Measurements from ENCODE around the gene PPP1CB. TPM values are rescaled to one million over a fixed set of nuclear protein-coding genes. Genes with fewer than 3 reads are reported as not detected.
"Not testable (repeated sequence)": the region's sequence is repeated elsewhere in the genome, so short reads cannot be mapped to it uniquely, and the experiment has no call there.

The PPP1CB gene
- total RNA-seq, 2 donors from 2014 or later, result 250 to 256 TPM

DNA sequence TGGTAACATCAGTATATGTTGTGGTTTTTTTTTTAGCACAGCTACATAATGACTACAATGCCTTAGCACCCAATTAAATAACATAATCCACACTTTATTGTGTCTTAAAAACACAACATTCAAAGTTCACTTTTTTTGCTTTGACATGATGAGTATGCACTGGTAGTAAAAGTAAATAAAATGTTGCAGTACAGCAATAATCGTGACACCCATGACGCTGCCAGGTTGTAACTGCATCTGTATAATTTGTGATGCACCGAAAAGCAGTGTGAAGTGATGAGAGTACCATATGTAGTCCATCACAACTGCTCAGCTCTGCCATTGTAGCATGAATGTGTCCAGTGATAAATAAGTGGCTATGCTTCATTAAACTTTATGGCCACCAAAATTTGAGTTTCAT is 15.7 kb downstream of the PPP1CB start:
- H3K9me3 Mint-ChIP-seq, result no peaks in the 10 kb centered on the region
- H3K4me1 Mint-ChIP-seq (ENCODE audit: low read depth), result peaks cover 83% of the 10 kb centered on the region
- ATAC-seq (replicated peaks in 1 of 2) (no peak), DNase-seq (no peak)
- H3K4me3 Mint-ChIP-seq, result no peak overlapping the region
- H3K36me3 Mint-ChIP-seq (ENCODE audit: insufficient read depth in 2 of 2), result peaks cover 2 to 5% of the 10 kb centered on the region in 2 donors
- H3K27me3 Mint-ChIP-seq (ENCODE audit: low read depth), result no peaks in the 10 kb centered on the region
- no peak overlapping the region for H3K27ac Mint-ChIP-seq

DNA sequence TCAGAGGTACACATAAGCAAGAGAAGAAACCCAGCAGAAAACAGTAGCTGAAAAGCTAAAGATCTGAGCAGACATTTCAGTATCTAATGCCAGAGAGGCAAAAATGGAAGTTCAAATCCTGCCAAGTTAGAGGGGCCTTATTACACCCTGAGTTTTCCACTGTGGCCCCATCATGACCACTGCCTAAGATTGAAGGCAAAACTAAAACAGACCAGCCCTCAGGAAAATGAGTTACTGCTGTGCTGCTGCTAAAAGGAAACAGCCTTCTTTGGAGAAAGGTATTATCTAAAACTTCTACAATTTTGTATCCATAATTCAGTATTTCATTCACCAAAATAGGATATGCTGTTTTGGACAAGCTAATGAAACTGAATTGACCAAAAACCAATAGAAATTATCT is 16.8 kb downstream of the PPP1CB start:
- Mint-ChIP-seq H3K36me3 (ENCODE audit: insufficient read depth in 2 of 2) (peaks cover 2 to 5% of the 10 kb centered on the region in 2 donors), H3K4me1 (ENCODE audit: low read depth) (peaks cover 76% of the 10 kb centered on the region), H3K27me3 (ENCODE audit: low read depth) (no peaks in the 10 kb centered on the region), H3K4me3 (peak overlapping the region in 1 of 2 donors; percentile 6), H3K27ac (peak overlapping the region; percentile 87), H3K9me3 (no peaks in the 10 kb centered on the region)
- DNase-seq (no peak), ATAC-seq (replicated peaks in 1 of 2) (no peak)

DNA sequence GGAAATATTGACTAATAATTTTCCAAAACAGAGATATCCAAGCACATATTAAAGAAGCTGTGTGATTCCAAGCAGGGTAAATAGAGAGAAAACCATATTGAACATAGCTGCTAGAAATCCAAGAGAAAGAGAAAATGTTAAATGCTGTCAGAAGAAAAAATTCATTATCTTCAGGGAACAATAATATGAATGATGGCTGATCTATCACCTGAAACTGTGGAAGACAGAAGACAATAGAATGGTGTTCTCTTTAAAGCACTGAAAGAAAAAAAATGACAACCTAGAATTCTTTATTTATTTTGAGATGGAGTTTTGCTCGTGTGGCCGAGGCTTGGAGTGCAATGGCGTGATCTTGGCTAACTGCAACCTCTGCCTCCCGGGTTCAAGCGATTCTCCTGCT is 17.3 kb downstream of the PPP1CB start:
- ATAC-seq (replicated peaks in 1 of 2) (no peak), DNase-seq (no peak)
- Mint-ChIP-seq H3K27ac (peak overlapping the region; percentile 87), H3K4me1 (ENCODE audit: low read depth) (peaks cover 71% of the 10 kb centered on the region), H3K9me3 (no peaks in the 10 kb centered on the region), H3K36me3 (ENCODE audit: insufficient read depth in 2 of 2) (peaks cover under 1 to 5% of the 10 kb centered on the region in 2 donors), H3K4me3 (peak overlapping the region in 1 of 2 donors; percentile 18), H3K27me3 (ENCODE audit: low read depth) (no peaks in the 10 kb centered on the region)

DNA sequence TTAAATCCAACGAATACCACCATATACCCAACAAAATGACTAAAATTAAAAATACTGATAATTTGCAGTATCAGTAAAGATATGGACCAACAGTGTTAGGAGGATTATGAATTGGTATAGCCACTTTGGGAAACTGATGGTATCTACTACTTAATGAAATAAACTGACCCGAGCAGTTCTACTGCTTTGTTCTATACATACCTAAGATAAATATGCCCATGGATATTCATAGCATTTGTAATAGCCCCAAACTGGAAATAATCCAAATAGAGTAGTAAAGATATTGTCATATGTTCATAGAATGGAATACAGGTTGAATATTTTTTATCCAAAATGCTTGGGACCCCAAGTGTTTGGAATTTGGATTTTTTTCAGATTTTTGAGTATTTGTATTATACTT is 20.7 kb downstream of the PPP1CB start:
- H3K9me3 Mint-ChIP-seq, result no peaks in the 10 kb centered on the region
- H3K27ac Mint-ChIP-seq, result no peak overlapping the region
- DNase-seq (no peak), ATAC-seq (replicated peaks in 1 of 2) (no peak)
- H3K4me3 Mint-ChIP-seq, result no peak overlapping the region
- peaks cover 1 to 12% of the 10 kb centered on the region in 2 donors for H3K36me3 Mint-ChIP-seq (ENCODE audit: insufficient read depth in 2 of 2)
- H3K4me1 Mint-ChIP-seq (ENCODE audit: low read depth), result peaks cover 61% of the 10 kb centered on the region
- H3K27me3 Mint-ChIP-seq (ENCODE audit: low read depth), result no peaks in the 10 kb centered on the region

DNA sequence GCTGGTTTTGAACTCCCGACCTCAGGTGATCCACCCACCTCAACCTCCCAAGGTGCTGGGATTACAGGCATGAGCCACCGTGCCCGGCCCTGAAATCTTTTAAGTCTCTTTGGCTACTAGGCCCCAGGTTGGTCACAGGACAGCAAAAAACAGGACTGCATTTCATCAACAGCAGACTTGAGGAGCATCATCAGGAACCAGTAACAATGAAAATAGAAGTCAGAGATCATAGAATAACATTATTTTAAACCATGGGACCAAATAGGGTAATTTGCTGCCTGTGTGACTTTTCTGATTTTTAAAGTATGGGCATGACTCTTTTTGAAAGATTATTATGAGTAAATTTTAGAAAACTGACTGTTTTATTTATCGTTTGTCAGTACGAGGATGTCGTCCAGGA is 24.8 kb downstream of the PPP1CB start:
- H3K4me1 Mint-ChIP-seq (ENCODE audit: low read depth), result peaks cover 33% of the 10 kb centered on the region
- ATAC-seq (replicated peaks in 1 of 2), result peak in 1 of 2 donors; percentile 69
- H3K4me3 Mint-ChIP-seq, result peak overlapping the region in 1 of 2 donors; percentile 32
- peaks cover 1 to 12% of the 10 kb centered on the region in 2 donors for H3K36me3 Mint-ChIP-seq (ENCODE audit: insufficient read depth in 2 of 2)
- no peaks in the 10 kb centered on the region for H3K27me3 Mint-ChIP-seq (ENCODE audit: low read depth)
- no peaks in the 10 kb centered on the region for H3K9me3 Mint-ChIP-seq
- DNase-seq, result no peak
- peak overlapping the region; percentile 90 for H3K27ac Mint-ChIP-seq

DNA sequence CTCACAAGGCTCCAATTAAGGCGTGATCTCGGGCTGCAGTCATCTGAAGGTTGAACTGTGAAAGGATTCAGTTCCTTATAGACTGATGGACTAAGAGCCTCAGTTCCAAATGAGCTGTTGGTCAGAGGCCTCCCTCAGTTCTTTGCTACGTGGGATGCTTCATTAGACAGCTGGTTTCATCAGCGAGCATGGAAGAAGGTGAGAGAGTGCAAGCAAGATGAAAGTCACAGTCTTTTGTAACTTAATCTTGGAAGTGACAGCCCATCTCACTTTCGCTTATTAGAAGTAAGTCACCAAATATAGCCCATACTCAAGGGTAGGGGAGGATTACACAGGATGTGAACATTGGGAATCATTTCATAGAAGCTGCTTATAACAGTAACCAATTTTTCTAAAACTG is 26.8 kb downstream of the PPP1CB start:
- no peak for ATAC-seq (replicated peaks in 1 of 2)
- H3K36me3 Mint-ChIP-seq (ENCODE audit: insufficient read depth in 2 of 2), result peaks cover 8 to 21% of the 10 kb centered on the region in 2 donors
- peak overlapping the region; percentile 44 for H3K27ac Mint-ChIP-seq
- DNase-seq, result no peak
- no peaks in the 10 kb centered on the region for H3K27me3 Mint-ChIP-seq (ENCODE audit: low read depth)
- no peak overlapping the region for H3K4me3 Mint-ChIP-seq
- peaks cover 23% of the 10 kb centered on the region for H3K4me1 Mint-ChIP-seq (ENCODE audit: low read depth)
- H3K9me3 Mint-ChIP-seq, result no peaks in the 10 kb centered on the region

DNA sequence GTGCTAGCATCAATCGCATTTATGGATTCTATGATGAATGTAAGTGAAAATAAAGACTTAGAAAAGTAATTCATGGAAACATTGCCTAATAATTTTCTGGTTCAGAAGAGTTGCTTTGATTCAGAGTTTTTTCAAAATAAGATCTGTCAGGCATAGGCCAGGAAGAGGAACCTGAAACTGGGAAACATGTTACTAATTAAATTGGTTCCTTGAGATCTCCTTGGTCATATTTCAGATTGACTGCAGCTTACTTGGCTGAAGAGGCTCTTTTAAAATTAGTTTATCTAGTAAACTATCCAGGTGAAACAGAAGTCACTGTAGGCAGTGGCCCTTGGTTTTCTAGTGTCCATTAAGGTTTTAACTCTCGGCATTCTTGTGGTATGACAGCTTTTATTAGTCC is 27.4 kb downstream of the PPP1CB start:
- Mint-ChIP-seq H3K9me3 (no peaks in the 10 kb centered on the region), H3K27ac (peak overlapping the region; percentile 44), H3K36me3 (ENCODE audit: insufficient read depth in 2 of 2) (peaks cover 8 to 26% of the 10 kb centered on the region in 2 donors), H3K4me1 (ENCODE audit: low read depth) (peaks cover 23% of the 10 kb centered on the region), H3K27me3 (ENCODE audit: low read depth) (no peaks in the 10 kb centered on the region), H3K4me3 (no peak overlapping the region)
- DNase-seq (no peak), ATAC-seq (replicated peaks in 1 of 2) (no peak)

DNA sequence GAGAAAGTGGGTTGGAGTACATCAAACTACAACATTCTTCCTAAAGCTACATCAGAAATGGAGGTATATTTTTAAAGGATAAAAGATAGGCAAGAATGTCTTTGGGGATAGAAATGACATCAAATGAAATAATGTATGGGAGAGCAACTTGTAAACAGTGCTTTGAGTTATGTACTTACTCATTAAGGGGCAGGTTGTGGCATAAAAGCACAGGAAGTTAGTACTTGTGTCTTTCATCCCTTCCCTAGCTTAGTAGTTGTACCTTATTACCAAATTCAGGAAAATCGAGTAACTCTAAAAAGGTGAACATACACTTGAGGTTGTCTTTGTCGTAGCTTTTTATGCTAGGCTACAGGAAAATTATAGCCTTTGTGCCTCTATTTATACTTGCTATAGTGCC is 28.9 kb downstream of the PPP1CB start:
- DNase-seq, result no peak
- H3K4me1 Mint-ChIP-seq (ENCODE audit: low read depth), result peaks cover 23% of the 10 kb centered on the region
- H3K27me3 Mint-ChIP-seq (ENCODE audit: low read depth), result no peaks in the 10 kb centered on the region
- H3K27ac Mint-ChIP-seq, result peak overlapping the region; percentile 95
- H3K4me3 Mint-ChIP-seq, result no peak overlapping the region
- no peak for ATAC-seq (replicated peaks in 1 of 2)
- no peaks in the 10 kb centered on the region for H3K9me3 Mint-ChIP-seq
- H3K36me3 Mint-ChIP-seq (ENCODE audit: insufficient read depth in 2 of 2), result peaks cover 8 to 28% of the 10 kb centered on the region in 2 donors

DNA sequence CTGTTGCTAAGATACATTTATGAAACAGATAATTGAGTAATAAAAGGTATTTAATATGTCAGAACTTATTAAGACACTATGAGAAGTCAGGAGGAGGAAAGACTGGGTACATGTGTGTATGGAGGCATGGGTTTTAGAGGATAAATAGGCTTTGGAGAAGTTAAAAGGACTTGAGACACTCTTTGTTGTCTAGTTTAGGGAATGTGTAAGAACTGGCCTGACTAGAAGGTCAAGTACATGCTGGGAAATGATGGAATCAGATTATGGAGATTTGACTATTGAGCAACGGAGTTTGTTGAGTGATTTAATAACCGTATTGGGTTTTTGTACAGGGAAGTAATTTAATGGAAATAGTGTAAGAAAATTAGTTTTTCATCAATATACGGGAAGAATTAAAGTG is 30.8 kb downstream of the PPP1CB start:
- Mint-ChIP-seq H3K4me3 (no peak overlapping the region), H3K9me3 (no peaks in the 10 kb centered on the region), H3K4me1 (ENCODE audit: low read depth) (peaks cover 11% of the 10 kb centered on the region), H3K36me3 (ENCODE audit: insufficient read depth in 2 of 2) (peaks cover 8 to 27% of the 10 kb centered on the region in 2 donors), H3K27ac (peak overlapping the region; percentile 5), H3K27me3 (ENCODE audit: low read depth) (no peaks in the 10 kb centered on the region)
- ATAC-seq (replicated peaks in 1 of 2), result no peak
- no peak for DNase-seq

DNA sequence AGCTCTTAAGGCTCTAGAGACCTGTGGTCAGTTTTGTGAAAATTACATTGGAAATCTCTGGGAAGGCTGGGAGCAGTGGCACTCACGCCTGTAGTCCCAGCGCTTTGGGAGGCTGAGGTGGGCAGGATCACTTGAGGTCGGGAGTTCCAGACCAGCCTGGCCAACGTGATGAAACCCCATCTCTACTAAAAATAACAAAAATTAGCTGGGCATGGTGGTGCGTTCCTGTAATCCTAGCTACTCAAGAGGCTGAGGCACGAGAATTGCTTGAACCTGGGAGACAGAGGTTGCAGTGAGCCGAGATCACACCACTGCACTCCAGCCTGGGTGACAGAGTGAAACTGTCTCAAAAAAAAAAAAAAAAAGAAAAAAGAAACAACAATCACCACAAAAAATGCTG is 32.9 kb downstream of the PPP1CB start:
- not testable (repeated sequence) for H3K27ac Mint-ChIP-seq; H3K9me3 Mint-ChIP-seq; H3K4me3 Mint-ChIP-seq; H3K4me1 Mint-ChIP-seq (ENCODE audit: low read depth); ATAC-seq (replicated peaks in 1 of 2); H3K27me3 Mint-ChIP-seq (ENCODE audit: low read depth); DNase-seq
- peaks cover 15 to 38% of the 10 kb centered on the region in 2 donors for H3K36me3 Mint-ChIP-seq (ENCODE audit: insufficient read depth in 2 of 2)

DNA sequence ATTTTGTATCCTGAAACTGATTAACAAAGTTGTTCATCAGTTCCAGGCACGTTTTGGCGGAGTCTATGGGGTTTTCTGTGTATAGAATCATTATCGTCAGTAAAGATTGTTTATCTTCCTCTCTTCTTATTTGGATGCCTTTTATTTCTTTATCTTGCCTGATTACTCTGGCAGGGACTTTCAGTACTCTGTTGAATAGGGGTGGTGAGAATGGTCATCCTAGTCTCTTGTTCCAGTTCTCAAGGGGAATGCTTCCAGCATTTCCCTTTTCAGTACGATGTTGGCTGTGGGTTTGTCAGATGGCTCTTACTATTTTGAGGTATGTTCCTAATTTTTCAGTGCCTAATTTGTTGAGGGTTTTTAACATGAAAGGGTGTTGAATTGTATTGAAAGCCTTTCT is 45.0 kb downstream of the PPP1CB start:
- H3K9me3 Mint-ChIP-seq, result peaks cover 3 to 4% of the 10 kb centered on the region in 2 donors
- ATAC-seq (replicated peaks in 1 of 2) (no peak), DNase-seq (no peak)
- peaks cover 16 to 54% of the 10 kb centered on the region in 2 donors for H3K36me3 Mint-ChIP-seq (ENCODE audit: insufficient read depth in 2 of 2)
- no peaks in the 10 kb centered on the region for H3K27me3 Mint-ChIP-seq (ENCODE audit: low read depth)
- H3K27ac Mint-ChIP-seq, result no peak overlapping the region
- peaks cover 34% of the 10 kb centered on the region for H3K4me1 Mint-ChIP-seq (ENCODE audit: low read depth)
- H3K4me3 Mint-ChIP-seq, result no peak overlapping the region

DNA sequence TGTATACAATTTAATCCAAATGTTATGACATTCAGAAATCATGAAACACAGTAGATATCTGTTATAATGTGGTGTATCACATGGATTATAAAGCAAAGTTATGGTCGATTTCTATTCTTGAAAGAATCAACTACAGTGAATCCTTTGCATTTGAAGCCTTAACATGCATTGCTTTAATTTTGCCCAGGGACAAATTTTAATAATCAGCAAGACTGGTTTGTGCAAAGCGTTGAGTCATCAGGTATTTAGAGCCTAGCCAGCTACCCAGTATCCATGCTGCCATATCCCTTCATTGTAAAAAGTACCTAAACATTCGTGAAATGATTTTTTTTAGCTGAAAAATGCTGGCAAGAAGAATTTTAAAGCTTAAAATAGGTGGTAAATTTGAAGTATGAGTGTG is 50.1 kb downstream of the PPP1CB start:
- Mint-ChIP-seq H3K4me1 (ENCODE audit: low read depth) (peaks cover 13% of the 10 kb centered on the region), H3K4me3 (no peak overlapping the region), H3K27ac (peak overlapping the region; percentile 42), H3K27me3 (ENCODE audit: low read depth) (no peaks in the 10 kb centered on the region), H3K36me3 (ENCODE audit: insufficient read depth in 2 of 2) (peaks cover 7 to 32% of the 10 kb centered on the region in 2 donors), H3K9me3 (peaks cover 0 to 1% of the 10 kb centered on the region in 2 donors)
- ATAC-seq (replicated peaks in 1 of 2), result no peak
- DNase-seq, result no peak

DNA sequence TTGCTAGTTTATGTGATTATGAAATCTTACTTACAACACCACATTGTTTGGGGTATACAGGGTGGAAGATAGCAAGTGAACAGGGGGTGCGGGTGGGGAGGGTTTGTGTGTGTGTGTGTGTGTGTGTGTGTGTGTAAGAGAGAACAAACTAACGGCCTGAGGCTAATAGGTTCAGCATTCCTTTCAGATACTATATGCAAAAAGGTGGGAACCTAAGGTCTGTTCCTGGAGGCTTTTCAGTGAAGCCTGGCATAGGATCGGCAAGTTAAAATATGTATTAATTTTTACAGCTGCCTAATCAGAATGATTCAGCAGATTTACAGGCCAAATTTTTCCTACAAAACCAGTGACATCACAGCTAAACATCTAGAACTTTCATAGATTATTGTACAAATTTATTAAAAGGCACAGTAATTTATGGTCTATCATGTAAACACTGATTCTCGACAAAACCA is 51.4 kb downstream of the PPP1CB start:
- no peak overlapping the region for H3K4me3 Mint-ChIP-seq
- peaks cover under 1% of the 10 kb centered on the region for H3K4me1 Mint-ChIP-seq (ENCODE audit: low read depth)
- H3K36me3 Mint-ChIP-seq (ENCODE audit: insufficient read depth in 2 of 2), result peaks cover 5 to 23% of the 10 kb centered on the region in 2 donors
- no peak for DNase-seq
- H3K9me3 Mint-ChIP-seq, result peaks cover 0 to 1% of the 10 kb centered on the region in 2 donors
- H3K27me3 Mint-ChIP-seq (ENCODE audit: low read depth), result no peaks in the 10 kb centered on the region
- ATAC-seq (replicated peaks in 1 of 2), result no peak
- peak overlapping the region; percentile 85 for H3K27ac Mint-ChIP-seq

DNA sequence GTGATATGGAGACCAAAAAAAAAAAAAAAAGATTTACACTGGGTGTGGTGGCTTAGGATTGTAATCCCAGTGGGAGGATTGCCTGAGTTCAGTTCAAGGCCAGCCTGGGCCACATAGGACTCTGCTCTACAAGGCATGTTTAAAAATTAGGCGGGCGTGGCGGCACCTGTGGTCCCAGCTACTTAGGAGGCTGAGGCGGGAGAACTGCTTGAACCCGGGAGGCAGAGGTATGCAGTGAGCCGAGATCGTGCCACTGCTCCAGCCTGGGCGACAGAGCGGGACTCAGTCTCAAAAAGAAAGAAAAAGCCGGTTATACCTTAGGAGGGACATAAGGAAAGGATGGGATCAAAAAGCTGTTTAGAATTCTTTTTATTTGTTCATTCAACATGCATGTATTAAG is 58.3 kb downstream of the PPP1CB start:
- peak overlapping the region; percentile 46 for H3K27ac Mint-ChIP-seq
- no peaks in the 10 kb centered on the region for H3K27me3 Mint-ChIP-seq (ENCODE audit: low read depth)
- peaks cover 14% of the 10 kb centered on the region for H3K4me1 Mint-ChIP-seq (ENCODE audit: low read depth)
- DNase-seq, result no peak
- no peak for ATAC-seq (replicated peaks in 1 of 2)
- H3K36me3 Mint-ChIP-seq (ENCODE audit: insufficient read depth in 2 of 2), result peaks cover 0 to 2% of the 10 kb centered on the region in 2 donors
- H3K9me3 Mint-ChIP-seq, result peaks cover 0 to 1% of the 10 kb centered on the region in 2 donors
- H3K4me3 Mint-ChIP-seq, result peak overlapping the region; percentile 83 to 89

Measured in activated T-cell treated with anti-CD3 and anti-CD28 coated beads, Interleukin-2, amount 50 U/mL, for 72 hours (primary cell).